ENCODE measurements around the gene HIGD1B.

The HIGD1B gene

DNA sequence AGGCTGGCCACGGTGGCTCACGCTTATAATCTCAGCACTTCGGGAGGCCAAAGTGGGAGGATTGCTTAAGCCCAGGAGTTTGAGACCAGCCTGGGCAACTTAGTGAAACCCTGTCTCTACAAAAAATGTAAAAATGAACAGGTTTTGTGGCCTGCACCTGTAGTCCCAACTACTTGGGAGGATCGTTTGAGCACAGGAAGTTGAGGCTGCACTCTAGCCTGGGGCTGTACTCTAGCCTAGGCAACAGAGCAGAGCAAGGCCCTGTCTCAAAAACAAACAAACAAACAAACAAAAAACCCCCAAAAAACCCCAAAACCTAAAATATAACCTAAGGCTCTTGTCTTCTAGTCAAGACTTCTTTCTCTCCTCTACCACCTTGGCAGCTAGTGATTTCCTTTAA lies 7.4 kb upstream of the HIGD1B start:
- DNase-seq = no peak

DNA sequence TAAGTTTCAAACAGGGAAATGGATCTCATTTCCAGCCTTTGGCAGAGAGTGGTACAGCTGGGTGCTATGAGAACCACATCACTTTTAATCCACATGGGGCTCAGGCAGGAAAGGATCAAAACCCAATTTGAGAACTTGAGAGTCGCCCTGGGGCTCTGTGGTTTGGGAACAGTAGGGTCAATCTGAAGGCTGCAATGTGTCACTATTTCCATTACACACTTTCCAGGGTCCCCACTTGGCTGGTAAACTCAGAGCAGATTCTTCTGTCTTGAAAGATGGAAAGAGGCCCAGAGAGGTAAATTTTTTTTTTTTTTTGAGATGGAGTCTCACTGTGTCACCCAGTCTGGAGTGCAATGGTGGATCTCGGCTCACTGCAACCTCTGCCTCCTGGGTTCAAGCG lies 6.7 kb upstream of the HIGD1B start:
- DNase-seq = no peak

DNA sequence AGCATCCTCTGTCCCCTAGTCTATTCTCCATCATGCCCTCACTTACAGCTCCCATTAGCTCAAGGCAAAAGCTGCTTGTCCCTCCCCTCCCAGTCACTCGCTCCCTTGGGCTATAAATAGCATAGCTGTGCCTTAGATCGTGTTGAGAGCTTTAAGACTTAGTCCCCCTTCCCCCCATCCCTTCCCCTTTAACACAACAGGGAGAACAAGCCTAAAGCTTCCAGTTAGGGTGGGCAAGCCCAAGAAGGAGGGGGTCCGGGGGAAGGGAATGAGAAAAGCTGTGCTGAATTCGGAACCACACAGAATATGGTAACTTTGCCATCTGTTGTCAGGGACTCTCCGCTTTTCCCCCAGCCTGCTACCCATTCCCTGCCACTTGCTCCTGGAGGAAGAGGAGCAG lies 4.9 kb upstream of the HIGD1B start:
- DNase-seq = no peak

DNA sequence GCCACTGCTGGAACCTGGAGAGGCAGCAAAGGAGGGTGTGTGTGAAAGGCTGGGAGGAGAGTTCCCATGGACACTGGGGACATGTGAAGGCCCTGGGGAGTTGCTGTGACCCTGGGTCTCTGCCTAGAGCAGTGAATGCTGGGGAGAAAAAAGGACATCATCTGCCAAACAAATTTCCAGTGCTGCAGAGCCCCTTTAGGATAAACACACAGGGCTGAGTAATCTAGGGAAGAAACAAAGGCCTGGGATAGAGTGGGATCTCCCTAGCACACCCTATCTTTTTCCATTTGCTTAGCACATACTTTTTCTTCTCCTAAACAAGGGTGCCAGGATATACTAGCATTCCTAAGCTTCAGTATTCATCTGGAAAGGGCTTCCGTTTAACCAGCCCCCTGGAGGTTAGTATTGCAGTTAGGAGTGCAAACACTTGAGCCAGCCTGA lies 3.3 kb upstream of the HIGD1B start:
- DNase-seq = no peak

GRCh38 chr17:44846206-44846605 lies 1.5 kb upstream of the HIGD1B start:
- no peak for DNase-seq

DNA sequence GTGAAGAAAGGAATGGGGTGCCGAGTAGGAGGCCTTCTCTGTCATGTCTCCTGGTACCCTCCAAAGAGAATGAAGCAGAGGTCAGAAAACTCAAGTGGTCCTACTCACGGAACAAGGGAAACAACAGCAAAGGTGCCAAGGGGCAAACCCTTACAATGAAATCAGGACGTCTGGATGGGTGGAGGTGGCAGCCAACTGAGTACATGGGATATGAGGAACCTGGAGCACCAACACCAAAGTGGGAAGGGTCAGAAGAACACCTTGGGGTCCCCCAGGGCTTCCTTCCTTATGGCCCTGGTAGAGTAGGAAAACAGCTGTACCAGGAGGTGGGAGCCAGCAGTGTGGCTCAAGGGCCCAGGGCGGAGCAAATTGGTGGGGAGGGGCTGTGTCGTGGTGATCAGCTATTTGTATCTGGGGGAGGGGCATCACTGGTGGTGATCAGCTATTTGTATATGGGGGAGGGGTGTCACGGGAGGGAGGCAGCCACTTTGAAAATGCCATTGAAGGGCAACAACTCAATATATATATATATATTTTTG lies 643 bp downstream of the HIGD1B start:
- DNase-seq = no peak

DNA sequence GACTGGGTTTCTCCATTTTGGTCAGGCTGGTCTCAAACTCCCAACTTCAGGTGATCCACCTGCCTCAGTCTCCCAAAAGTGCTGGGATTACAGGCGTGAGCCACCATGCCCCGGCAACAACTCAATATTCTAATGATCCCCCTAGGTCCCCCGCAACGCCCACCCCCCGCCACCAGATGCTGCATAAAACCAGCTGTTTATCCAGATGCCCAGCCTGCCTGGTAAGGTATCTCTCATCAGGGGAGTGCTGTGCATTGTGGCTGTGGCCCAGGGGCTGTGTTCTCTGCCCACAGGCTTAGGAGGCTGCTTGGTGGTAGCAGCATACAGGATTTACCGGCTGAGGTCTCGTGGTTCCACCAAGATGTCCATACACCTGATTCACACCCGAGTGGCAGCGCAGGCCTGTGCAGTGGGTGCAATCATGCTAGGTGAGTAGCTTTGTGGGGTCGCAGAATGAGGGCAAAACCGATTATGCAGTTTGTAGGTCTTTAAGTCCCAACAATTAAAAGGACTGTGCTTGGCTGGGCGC lies 1.3 kb downstream of the HIGD1B start:
- DNase-seq = no peak

GRCh38 chr17:44850025-44850424 lies 2.3 kb downstream of the HIGD1B start:
- no peak for DNase-seq

- no peak for DNase-seq
Observed at GRCh38 chr17:44850612-44851011, 2.9 kb downstream of the HIGD1B start.

DNA sequence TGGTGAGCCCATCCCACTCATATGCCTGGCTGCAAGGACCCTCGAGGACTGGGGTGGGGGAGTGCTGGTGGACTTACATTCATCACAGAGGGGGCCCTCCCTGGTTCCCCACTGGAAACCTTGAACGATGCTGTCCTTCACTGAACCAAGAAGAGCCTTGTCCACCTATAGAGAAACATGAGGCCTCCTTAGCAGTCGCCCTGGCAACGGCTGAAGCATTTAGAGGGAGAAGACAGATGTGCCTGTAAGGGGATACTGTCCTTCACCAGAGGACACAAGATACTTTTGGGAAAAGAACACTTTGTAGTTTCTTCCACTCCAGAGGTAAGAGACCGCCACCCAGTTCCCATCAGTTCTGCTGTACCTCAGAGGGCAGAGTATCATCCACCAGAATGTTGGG lies 6.5 kb downstream of the HIGD1B start:
- DNase-seq = no peak

DNA sequence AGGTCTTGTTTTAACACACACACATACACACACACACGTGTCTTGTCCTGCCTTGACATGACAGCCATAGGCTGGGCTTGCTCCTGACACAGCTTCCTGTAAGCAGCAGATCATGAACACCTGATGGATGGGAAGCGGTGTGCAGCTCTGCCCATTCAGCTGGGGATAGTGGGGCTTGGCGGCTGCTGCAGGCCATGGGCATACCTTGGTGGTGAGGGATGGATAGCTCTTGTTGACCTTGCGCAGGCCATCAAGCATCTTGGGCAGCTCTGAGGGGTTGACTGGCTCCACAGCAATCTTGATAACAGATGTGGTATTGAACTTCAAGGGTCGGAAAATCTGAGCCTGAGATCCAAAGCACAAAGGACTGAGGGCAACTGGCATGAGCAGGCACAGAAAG lies 12.0 kb downstream of the HIGD1B start:
- no peak for DNase-seq

DNA sequence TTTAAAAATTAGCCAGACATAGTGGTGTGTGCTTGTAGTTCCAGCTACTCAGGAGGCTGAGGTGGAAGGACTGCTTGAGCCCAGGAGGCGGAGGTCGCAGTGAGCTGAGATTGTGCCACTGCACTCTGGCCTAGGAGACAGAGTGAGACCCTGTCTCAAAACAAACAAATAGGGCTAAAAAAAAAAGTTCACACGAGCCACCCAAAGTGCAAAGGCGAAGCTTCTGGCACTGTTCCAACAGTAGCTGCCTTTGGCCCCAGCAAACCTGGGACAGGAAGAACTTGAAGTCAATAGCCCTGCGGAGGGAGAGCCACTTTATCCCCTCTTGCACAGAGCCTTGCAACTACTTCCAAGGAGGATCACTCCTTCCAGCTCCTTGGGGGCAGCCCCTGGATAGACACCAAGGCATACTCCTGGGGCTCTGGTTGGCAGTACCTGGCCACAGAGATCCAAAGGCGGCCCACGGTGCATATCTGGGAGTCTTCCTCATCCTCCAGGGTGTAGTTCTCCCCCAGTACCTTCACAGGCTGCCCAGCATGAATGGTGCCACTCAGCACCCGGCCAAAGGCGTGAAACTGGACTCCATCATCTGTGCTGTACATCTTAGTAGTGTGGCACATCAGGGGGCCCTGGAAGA lies 14.7 kb downstream of the HIGD1B start:
- no peak for DNase-seq

- no peak for DNase-seq
Observed at GRCh38 chr17:44863061-44863918, 15.6 kb downstream of the HIGD1B start.

- DNase-seq = no peak
Observed at GRCh38 chr17:44864831-44865230, 17.1 kb downstream of the HIGD1B start.

DNA sequence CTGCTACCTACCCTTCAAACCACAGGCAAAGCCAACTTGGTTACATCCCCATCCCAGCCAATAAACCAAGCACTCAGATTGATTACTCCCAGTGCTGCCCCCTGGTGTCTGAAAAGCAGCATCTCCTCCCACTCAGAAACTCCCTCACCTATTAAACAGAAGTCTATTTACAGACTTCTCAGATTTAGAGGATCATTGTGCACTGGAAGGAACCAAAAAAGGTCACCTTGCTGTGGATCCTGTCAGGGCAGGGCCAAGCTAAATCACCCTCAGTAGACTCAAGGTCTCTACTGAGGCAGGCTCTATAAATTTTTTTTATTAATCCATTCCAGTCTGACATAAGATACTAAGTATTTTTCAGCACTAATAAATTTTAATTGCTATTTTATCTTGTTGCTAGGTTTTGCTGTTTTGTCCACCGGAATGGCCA lies 17.6 kb downstream of the HIGD1B start:
- peak; percentile 79 for DNase-seq

DNA sequence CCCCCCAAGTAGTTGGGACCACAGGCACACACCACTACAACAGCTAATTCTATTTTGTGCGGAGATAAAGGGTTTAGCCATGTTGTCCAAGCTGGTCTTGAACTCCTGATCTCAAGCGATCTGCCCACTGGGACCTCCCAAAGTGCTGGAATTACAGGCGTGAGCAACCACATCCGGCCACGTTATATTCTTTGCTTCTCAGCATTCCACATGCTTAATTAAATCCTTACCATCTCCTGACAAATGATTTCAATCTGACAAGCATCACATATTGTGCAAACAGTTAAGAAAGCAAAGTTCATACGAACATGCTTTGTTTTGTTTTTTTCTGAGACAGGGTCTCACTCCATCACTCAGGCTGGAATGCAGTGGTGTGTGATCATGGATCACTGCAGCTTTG lies 18.2 kb downstream of the HIGD1B start:
- no peak for DNase-seq

- no peak for DNase-seq
Observed at GRCh38 chr17:44867841-44868240, 20.2 kb downstream of the HIGD1B start.

- DNase-seq = no peak
Observed at GRCh38 chr17:44871556-44871955, 23.9 kb downstream of the HIGD1B start.

DNA sequence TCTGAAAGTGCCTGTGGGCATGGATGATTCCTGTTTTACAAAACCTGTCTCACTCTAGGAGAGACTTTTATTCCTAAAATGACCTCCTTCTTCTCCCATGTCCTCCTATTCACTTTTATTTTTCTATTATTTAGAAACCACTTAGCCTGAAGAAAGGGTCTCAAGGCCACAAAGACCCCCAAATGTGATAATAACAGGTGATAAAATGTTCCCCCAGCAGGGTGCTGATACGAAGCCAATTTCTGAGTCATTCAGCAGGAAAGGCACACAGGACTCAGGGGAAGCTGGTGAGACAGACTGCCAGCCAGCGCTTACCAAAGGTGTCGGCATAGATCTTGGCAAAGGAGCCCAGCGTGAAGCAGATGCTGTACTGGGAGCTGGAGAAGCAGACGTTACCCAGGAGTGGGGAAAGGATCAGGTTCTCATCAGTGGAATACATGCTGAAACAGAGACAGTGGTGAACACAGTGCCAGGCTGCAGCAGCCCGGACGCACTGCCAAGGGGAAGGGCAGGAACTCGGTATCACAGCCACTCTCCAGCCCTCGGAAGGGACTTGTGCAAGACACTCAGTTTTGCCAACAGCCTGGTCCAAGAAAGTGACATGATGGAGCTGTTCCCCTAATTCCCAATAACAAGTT lies 24.6 kb downstream of the HIGD1B start:
- no peak for DNase-seq

DNA sequence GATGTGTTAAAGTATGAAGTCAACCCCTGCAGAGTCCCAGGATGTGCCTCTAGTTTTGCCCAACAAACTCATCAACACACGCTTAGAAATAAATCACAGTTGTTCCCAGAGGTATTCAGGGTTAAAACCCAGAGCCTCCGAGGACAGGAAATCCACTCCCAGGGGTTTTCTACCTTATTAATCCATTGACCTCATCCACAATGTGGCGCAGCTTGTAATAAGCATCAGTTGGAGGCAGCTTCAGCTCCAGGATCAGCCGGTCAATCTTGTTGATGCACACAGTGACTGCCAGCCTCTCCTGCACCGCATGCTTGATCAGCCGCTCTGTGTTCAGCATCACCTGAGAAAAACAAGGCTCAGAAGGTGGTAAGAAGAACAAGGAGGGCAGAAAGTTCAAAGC lies 28.1 kb downstream of the HIGD1B start:
- no peak for DNase-seq

- DNase-seq = no peak
Observed at GRCh38 chr17:44877121-44877520, 29.4 kb downstream of the HIGD1B start.

- DNase-seq = peak; percentile 35
Observed at GRCh38 chr17:44878627-44879221, 31.0 kb downstream of the HIGD1B start.

DNA sequence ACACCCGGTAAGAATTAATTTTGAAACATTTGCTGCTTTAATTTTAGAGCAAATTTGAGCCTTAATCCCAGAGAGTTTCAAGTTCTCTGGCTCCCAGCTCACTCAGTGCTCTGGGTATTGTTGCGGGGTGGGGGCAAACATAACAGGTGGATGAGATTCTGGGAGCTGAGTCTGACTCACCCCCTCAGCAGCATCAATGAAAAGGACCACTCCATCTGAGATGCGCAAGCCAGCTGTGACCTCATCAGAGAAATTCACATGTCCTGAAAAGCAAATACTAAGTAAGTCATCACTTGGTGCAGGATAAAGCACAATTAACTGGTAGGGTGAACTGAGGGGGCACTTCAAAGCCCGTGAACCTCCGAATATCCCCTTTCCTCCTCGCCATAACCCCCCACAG lies 31.7 kb downstream of the HIGD1B start:
- DNase-seq = no peak
